Mesodermal cell (in vitro differentiated cells): ENCODE measurements around the gene TMEM135.
"Not testable (repeated sequence)": the region's sequence is repeated elsewhere in the genome, so short reads cannot be mapped to it uniquely, and the experiment has no call there.

Experiments used
- H3K27ac ChIP-seq: 2 replicates; pipeline ENCODE4 v1.7.0; 2013; ENCODE audit warnings: mild to moderate bottlenecking, low read depth, low read length, moderate library complexity; ENCODE audit not compliant: severe bottlenecking
- H3K36me3 ChIP-seq: 2 replicates; pipeline ENCODE4 v1.7.1; 2013; ENCODE audit warnings: mild to moderate bottlenecking, low read length, moderate library complexity; ENCODE audit not compliant: control insufficient read depth, insufficient read depth
- H3K4me1 ChIP-seq: one replicate; pipeline ENCODE4 v1.7.1; 2013; ENCODE audit warnings: mild to moderate bottlenecking, low read length; ENCODE audit not compliant: insufficient read depth, control insufficient read depth, poor library complexity, severe bottlenecking
- H3K4me3 ChIP-seq: 2 replicates; pipeline ENCODE4 v1.7.0; 2013; ENCODE audit warnings: low read length, control low read depth, mild to moderate bottlenecking; ENCODE audit not compliant: insufficient read depth, poor library complexity, severe bottlenecking; ENCODE audit errors: extremely low read depth
- H3K9me3 ChIP-seq: 2 replicates; pipeline ENCODE4 v1.7.1; 2013; ENCODE audit warnings: mild to moderate bottlenecking, low read length, moderate library complexity; ENCODE audit not compliant: control insufficient read depth
- WGBS, 2 experiments: methylation state at CpG; one replicate each; pipeline ENCODE4 v1.1.5; 2013; ENCODE audit warnings: missing lambda C conversion rate in 2 of 2; ENCODE audit not compliant: insufficient coverage in 2 of 2; 5-methylcytosine and 5-hydroxymethylcytosine counted together

The TMEM135 gene

DNA sequence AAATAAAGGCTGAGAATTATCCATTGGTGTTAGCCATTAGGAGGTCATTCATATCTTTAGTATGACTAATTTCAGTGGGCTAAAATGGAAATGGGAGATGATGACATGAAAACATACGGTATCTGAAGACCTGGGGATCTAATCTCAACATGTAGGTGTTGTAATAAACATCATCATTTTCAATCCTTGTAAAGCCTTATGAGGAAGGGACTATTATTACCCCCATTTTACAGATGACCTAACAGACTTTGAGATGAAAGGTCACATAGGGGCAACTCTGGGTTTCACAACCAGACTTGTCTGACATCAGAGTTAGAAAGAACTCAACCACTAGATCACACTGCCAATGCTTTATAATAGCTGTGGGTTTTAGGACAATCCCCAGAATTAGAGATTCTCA lies 34.8 kb upstream of the TMEM135 start:
- H3K4me3 ChIP-seq: no peak overlapping the region
- no CpG with 5 or more reads among the region's 1 CpG for WGBS, 2 experiments
- no peak overlapping the region for H3K27ac ChIP-seq
- H3K36me3 ChIP-seq: no peaks in the 10 kb centered on the region
- H3K4me1 ChIP-seq: peaks cover 22% of the 10 kb centered on the region
- H3K9me3 ChIP-seq: no peaks in the 10 kb centered on the region

DNA sequence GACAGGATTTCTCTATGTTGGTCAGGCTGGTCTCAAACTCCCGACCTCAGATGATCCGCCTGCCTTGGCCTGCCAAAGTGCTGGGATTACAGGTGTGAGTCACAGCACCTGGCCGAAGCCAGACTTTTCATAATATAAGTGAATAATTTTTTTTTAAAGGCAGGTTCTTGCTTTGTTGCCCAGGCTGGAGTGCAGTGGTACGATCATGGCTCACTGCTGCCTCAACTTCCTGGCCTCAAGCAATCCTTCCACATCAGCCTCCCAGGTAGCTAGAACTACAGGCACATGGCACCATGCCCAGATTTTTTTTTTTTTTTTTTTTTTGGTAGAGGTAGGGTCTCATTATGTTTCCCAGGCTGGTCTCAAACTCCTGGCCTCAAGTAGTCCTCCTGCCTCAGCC lies 33.5 kb upstream of the TMEM135 start:
- H3K27ac ChIP-seq, H3K9me3 ChIP-seq, H3K36me3 ChIP-seq, H3K4me3 ChIP-seq: not testable (repeated sequence)
- WGBS, 2 experiments: 97 to 100% methylated on average over 2 to 4 of the region's 4 CpGs
- peaks cover 12% of the 10 kb centered on the region for H3K4me1 ChIP-seq

DNA sequence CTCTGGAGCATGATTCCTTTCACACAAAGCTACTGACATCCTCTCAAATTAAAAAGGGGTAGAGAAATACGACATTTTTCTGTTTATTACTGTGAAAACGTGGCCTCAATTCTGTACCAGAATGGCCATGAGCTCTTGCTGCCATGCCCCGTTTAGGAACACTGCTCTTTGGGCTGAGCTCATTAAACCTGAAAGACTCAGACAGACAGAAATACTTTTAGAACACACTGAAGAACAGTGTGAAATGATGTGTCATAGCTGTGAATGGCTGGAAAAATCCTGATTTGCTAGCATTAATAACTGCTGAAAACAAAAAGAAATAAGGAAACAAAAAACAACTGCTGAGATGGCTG lies 32.2 kb upstream of the TMEM135 start:
- H3K4me1 ChIP-seq: no peaks in the 10 kb centered on the region
- no peaks in the 10 kb centered on the region for H3K9me3 ChIP-seq
- WGBS, 2 experiments: 87 to 93% methylated on average over 2 to 3 of the region's 3 CpGs
- H3K27ac ChIP-seq: no peak overlapping the region
- no peaks in the 10 kb centered on the region for H3K36me3 ChIP-seq
- no peak overlapping the region for H3K4me3 ChIP-seq

DNA sequence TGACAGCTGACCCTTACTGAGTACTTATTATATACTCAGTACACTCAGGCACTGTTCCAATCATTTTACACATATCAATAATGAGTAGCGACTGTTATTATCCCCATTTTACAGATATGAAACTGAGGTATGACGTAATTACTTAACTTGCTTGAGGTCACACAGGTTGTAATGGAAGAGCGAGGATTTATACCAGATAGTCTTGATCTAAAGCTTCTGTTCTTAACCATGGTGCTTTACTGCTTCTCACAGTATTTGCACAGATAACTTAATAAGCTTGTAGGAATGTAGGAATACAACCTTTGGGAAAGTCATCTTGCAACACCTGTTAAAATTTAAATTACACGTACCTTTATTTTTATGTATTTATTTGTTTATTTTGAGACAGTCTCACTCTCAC lies 31.7 kb upstream of the TMEM135 start:
- Histone ChIP-seq H3K36me3 (no peaks in the 10 kb centered on the region), H3K27ac (no peak overlapping the region), H3K9me3 (no peaks in the 10 kb centered on the region), H3K4me1 (no peaks in the 10 kb centered on the region), H3K4me3 (no peak overlapping the region)
- WGBS, 2 experiments: 100% methylated on average over 1 of the region's 4 CpGs; no CpG with 5 or more reads in 1 of the 2 experiments

DNA sequence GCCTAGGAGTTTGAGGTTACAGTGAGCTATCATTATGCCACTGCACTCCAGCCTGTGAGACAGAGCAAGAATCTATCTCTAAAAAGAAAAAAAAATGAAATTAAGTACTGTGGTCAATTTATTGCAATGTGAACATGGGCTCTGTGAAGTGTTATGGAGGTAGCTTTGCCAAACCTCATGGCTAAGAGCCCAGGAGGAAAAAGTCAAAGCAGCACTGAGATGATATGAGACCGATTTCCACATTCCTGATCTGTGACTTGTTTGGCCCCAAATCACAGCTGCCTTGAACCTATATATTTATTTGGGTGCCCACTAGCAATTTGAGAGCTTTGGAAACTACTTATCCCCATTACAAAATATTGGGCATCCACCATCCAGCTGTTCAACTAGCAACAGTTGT lies 29.8 kb upstream of the TMEM135 start:
- no peaks in the 10 kb centered on the region for H3K4me1 ChIP-seq
- no peak overlapping the region for H3K4me3 ChIP-seq
- H3K9me3 ChIP-seq: no peaks in the 10 kb centered on the region
- H3K36me3 ChIP-seq: no peaks in the 10 kb centered on the region
- 100% methylated on average over 1 of the region's 1 CpG; no CpG with 5 or more reads in 1 of the 2 experiments for WGBS, 2 experiments
- H3K27ac ChIP-seq: no peak overlapping the region

DNA sequence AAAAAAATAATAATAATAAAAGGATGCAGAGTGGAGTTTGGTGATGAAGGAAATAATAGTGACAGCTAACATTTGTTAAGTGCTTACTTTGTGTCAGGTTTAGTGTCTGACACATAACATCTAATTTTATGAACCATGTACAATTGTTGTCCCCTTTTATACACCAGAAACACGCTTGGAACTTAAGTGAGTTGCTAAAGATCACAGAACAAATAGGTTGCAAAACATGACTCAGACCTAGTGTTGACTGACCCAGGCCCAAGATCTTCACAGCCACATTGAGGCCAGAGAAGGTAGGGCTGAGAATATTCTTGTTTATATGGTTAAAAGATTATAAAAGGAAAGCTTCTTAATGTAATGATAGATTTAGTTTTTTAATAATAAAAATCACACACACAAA lies 25.6 kb upstream of the TMEM135 start:
- WGBS, 2 experiments: no CpG with 5 or more reads among the region's 1 CpG
- Histone ChIP-seq H3K36me3 (no peaks in the 10 kb centered on the region), H3K27ac (no peak overlapping the region)

DNA sequence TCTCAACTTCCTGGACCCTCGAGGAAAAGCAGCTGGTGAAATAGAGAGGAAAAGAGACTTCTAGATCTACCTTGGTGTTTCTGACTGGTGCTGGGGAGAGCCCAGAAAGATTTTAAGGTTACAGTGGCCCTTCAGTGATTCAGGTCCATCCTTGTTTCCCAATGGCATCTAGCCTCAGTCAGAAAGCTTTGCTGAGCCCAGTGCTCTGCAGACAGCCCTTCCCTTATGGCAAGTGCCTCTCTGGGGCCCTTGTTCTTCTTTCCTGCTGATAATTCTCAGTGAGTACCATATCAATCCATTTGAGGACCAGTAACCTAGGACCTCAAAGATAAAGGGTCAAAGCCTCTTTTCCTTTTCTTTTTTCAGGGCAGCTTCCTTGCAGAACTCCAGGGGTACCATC lies 25.1 kb upstream of the TMEM135 start:
- H3K9me3 ChIP-seq: no peaks in the 10 kb centered on the region
- H3K27ac ChIP-seq: no peak overlapping the region
- no peaks in the 10 kb centered on the region for H3K36me3 ChIP-seq
- 80 to 100% methylated on average over 1 of the region's 1 CpG for WGBS, 2 experiments
- H3K4me1 ChIP-seq: peaks cover 6% of the 10 kb centered on the region
- no peak overlapping the region for H3K4me3 ChIP-seq

More for the DNA sequence above, 25.6 kb upstream of the TMEM135 start:
- Histone ChIP-seq H3K4me3 (no peak overlapping the region), H3K4me1 (peaks cover 6% of the 10 kb centered on the region), H3K9me3 (no peaks in the 10 kb centered on the region)

DNA sequence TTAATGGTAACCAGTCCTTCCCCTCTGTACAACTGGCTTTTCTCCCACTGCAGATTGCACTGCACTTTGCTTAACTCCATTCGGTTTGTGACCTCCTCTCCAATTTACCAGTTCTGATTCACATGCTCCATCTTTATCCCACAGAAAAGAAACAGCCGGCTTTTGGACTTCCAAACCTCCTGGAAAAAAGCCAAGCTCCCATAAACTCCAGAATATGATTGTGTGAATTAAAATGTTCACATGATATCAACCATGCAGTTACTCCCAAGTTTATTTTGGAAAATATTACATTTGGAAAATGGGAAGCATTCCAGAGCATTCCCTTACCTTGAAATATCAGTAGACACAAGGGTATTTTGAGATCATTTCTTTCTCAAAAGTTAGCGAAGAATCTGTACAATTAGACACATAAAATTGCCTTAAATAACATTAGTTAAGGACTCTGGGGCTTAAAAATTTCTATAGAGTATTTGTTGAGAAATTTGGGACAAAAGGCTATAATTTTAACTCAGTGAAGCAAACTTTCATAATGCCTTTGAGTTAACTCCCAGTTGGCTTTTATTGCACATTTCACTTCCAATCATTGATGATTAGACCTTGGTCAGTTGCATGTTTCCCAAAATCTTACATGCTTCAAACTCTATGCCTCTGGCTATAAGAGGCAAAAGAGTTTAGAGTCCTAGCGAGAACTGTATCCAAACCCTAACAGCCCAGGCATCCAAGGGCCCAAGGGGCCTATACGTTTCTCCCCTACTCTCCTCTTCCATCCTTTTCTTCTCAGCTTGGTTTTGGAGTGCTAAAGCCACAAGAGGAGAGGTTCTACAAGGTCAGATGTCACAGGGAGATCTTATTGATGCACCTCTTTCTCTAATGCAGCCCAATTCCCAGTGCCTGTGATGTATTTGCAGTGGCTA lies 23.6 kb upstream of the TMEM135 start:
- Histone ChIP-seq H3K4me1 (peaks cover 6% of the 10 kb centered on the region), H3K36me3 (no peaks in the 10 kb centered on the region), H3K9me3 (no peaks in the 10 kb centered on the region), H3K27ac (no peak overlapping the region), H3K4me3 (no peak overlapping the region)
- 83 to 86% methylated on average over 1 of the region's 5 CpGs for WGBS, 2 experiments

DNA sequence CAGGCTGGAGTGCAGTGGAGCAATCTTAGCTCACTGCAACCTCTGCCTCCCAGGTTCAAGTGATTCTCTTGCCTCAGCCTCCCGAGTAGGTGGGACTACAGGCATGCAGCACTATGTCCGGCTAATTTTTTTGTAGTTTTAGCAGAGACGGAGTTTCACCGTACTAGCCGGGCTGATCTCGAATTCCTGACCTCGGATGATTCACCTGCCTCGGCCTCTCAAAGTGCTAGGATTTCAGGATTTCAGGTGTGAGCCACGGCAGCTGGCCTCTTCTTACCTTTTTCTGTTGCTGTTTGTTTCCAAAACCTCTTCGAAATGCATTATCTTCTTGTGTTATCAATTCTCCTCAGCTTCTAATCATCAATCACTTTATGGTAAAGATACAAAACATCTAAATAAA lies 22.1 kb upstream of the TMEM135 start:
- H3K36me3 ChIP-seq: no peaks in the 10 kb centered on the region
- no peak overlapping the region for H3K27ac ChIP-seq
- H3K4me1 ChIP-seq: peaks cover 17% of the 10 kb centered on the region
- H3K9me3 ChIP-seq: no peaks in the 10 kb centered on the region
- WGBS, 2 experiments: 90 to 92% methylated on average over 9 of the region's 10 CpGs
- no peak overlapping the region for H3K4me3 ChIP-seq

DNA sequence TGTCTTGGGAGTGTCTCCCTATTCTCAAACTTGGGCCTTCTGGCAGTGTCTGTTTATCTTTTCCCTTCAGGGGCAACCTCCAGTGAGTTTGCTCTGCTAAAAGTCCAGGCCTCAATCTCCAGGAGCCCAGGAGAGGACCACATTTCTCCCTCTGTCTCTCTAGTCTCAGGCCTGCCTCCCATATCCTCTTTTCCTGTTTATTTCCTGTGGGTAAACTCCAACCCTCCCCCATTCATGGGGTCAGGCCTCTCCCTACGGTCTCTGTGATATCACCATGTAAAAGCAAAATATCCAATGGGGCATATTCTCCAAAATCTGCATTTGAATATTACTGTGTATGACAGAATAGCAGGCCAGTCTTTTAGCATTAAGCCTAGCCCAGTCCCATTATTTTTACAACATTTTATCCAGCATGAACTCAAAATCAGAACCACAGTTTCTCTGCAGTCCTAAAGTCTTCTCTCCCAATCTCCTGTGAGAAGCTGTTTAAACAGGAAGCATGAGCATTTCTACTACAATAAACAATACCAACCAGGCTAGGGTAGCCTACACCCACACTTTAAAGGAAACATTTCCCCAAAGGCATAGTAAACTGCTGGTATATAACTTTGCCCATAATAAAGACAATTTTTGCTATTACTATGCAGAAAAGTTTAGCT lies 18.0 kb upstream of the TMEM135 start:
- no peak overlapping the region for H3K4me3 ChIP-seq
- H3K36me3 ChIP-seq: no peaks in the 10 kb centered on the region
- H3K27ac ChIP-seq: peak overlapping the region; percentile 65
- H3K9me3 ChIP-seq: no peaks in the 10 kb centered on the region
- WGBS, 2 experiments: no CpG with 5 or more reads among the region's 1 CpG
- H3K4me1 ChIP-seq: peaks cover 17% of the 10 kb centered on the region

DNA sequence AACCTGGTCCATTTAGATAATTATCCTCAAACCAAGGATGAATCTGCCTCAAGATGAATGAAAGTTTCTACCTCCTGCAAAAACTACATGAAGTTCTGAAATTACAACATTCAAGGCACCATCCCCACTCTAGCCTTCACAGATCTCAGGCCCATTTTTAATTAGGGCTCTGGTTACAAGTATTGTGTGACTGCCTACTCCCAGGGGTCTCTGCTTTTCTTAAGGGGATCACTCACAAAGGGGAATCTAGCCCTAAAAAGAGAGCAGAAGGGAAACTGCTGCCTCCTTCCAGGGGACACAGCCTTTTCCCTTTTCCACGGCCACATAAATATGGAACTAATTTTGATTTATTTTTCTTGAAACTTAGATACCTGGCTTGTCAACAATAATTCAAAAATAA lies 17.4 kb upstream of the TMEM135 start:
- WGBS, 2 experiments: no CpG with 5 or more reads among the region's 1 CpG
- Histone ChIP-seq H3K4me3 (no peak overlapping the region), H3K4me1 (peaks cover 17% of the 10 kb centered on the region), H3K27ac (peak overlapping the region; percentile 65), H3K36me3 (no peaks in the 10 kb centered on the region), H3K9me3 (no peaks in the 10 kb centered on the region)
